Stimulated activated CD4-positive, alpha-beta T cell treated with anti-CD3 and anti-CD28 coated beads, Interleukin-4, amount 100 ng/mL, for 24 hours (primary cell): ENCODE data around the gene SLC26A2.
"Not testable (repeated sequence)": the region's sequence is repeated elsewhere in the genome, so short reads cannot be mapped to it uniquely, and the experiment has no call there.

Experiments
- DNase-seq: peaks from one replicate; pipeline ENCODE4 v3.0.0-alpha.2; 2020

Gene SLC26A2

DNA sequence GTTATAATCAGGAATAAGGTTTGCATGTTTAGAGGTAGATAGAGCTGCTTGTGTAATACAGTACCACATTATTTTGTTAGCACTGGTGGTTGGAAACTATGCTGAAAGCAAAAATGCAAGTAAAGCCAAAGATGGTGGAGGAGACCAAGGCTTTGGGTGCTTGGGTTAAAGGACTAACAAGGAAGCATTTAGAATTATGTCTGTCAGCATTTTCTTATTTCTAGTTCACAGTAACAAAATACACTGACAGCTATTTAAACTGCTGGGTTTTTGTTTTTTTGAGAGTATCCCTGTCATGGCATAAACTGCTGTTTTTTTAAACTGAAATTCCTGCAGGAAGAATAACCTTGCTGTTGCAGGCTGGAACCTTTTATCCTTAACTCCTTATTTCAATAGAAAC is 46.5 kb downstream of the SLC26A2 start:
- no peak for DNase-seq

DNA sequence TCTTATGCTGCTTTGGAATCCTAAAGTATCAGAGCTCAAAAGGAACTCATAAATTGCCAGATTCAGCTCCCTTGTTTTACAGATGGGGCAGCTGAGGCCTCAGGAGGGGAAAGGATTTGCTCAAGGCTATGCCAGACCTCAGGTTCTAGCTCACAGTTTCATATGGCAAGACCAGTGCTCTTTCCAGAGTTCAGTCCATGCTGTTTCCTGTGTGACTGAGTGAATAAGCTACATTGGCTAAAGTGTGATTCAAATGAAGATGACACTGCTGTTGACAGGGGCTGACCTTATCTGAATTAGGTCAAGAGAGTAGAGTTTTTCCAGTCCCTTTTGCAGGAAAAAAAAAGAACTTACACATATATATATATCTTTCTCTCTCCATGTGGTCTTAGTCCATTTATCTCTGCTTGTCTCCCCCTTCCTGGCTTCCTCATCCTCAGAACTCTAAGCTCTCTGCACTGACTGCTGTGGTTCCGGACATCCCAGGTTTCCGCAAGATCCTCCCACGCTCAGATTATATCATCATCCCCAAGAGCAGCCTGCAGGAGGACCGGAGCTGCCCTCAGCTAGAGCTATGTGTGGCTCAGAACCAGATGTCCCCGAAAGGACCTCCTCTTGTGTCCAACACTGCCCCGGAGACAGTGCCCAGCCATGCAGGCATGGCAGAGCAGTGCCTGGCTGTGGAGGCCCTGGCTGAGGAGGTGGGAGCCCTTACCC is 49.3 kb downstream of the SLC26A2 start:
- no peak for DNase-seq

DNA sequence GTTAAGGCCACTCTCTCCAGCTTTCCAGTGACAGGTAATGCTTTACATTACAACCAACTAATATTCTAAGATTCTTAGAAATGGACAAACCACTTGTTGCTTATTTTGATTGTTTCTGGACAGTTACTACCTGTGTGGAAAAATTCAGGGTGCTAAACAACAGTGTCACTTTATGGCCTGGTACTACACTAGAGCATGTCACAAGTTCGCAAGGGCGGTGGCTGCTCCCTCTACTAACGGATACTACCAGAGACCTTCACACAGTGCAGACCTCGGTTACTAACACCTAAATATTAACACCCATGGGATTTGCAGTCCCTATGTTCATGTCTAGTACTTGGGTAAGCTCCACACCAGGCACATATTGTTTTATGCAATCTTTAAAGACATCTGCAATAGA is 53.4 kb downstream of the SLC26A2 start:
- no peak for DNase-seq

DNA sequence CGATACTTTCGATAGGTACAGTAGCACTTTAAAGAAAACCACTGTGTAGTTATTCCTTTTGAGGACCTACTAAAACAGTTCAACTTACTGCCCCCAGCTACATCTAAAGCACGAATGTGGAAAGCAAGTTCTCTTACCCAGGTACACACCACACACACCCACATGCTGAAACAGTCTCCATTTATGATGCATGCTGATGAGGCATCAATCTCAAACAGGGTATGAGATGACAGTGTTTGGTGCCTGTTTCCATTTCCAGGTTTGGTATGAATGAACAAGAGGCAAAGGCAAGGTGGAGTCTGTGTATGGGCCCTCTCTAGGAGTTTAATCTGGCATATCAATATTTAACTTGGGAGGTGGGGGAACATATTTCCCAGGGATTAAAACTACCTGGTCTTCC is 53.9 kb downstream of the SLC26A2 start:
- no peak for DNase-seq

DNA sequence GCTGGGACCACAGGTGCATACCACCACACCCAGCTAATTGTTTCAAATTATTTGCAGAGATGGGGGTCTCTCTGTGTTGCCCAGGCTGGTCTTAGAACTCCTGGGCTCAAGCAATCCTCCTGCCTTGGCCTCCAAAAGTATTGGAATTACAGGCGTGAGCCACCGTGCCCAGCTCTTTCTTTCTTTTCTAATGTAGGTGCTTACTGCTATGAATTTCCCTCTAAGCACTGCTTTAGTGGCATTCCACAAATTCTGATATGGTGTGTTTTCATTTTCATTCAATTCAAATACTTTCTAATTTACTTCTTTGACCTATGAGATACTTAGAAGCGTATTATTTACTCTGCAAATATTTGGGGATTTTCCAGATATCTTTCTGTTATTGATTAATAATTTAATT is 54.9 kb downstream of the SLC26A2 start:
- no peak for DNase-seq

DNA sequence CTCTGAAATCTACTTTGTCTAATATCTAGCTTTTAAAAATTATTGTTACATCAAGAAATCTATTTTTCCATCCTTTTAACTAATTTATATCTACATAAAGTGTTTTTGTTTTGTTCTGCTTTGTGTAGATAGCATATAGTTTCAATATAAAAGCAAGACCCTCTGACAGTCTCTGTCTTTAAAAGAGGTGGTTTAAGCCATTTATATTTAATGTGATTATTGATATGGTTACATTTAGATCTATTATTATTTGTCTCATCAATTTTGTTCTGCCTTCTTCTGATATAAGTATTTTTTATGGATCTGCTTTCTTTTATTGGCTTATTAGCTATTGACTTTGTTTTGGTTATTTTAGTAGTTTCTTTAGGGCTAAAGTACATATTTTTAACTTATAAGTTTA is 56.0 kb downstream of the SLC26A2 start:
- DNase-seq: no peak

DNA sequence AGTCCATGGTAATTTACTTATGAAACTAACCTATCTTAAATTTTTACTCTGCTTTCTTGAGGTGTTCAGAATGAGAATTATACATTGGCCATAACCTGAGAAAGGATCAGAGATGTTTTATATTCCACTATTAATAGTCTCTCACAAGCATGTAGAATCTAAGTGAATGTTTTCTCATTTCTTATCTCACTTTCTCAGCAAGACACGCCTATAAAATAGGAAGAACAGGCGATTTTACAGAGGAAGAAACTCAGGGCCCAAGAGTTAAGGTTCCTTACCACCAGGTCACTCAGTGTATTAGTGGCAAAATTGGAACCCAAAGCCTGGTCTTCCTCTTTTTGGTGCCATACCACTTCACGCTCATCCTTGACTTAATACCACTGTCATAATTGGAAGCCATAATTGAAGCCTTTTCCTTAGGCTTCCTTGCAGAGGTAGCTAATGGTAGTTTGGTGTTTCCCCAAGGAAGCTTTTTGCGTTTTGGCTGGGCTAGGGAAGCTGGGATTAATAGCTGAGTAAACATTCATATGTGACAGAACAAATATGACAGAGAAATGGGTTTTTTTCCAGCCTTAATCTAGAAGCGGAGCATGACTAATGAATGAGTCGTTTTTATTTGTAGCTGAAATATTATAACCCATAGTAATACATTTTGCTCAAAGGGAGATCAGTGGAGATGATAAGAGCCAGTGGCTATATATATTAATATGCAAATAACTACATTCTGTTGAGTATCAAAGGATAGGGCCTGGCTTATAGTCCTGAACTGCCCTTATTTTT is 56.9 kb downstream of the SLC26A2 start:
- DNase-seq: no peak

DNA sequence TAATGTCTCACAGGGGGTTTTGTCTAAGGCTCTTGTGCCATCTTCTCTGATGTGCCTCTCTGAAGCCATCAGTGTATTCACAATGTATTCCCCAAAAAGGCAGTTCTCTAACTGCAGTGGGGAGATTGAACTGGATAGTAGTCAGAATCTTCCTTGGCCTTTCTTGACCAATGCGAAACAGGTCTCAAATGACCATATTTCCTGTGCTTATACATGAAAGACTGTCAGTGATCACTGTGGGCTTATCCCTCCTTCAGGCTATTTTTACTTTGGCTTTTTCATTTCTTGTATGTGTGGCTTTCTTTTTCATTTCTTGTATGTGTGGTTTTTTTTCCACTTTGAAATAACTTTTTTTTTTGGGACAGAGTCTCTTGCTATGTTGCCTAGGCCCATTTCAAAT is 59.7 kb downstream of the SLC26A2 start:
- no peak for DNase-seq

DNA sequence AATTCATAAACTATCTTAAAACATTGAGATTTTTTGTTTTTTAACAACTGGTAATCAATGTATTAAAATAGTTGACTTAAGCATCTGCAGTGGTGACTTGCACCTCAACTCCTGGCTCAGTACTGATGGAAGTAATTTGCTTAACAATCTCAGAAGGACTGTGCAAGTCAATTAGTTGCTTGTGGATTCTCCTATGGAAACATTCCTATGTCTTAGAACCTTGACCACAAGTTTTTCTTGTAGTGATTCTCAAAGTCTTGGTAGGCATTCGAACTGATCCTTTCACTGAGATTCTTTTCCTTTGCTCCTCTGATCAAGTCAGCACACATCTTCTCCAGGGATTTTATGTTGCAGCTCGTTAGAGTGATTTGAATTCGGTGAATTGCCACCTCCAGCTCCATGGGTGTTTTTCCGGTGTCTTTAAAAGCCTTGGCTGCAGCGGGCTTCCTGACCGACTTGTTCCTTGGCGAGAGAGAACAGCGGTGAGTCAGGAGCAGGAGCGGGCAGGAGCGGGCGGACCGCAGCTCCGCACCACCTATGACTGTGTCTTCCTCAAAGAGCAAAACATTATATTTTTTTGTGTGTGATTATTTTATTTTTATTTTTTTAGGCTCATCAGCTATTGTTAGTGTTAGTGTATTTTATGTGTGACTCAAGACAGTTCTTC is 61.1 kb downstream of the SLC26A2 start:
- DNase-seq: no peak

DNA sequence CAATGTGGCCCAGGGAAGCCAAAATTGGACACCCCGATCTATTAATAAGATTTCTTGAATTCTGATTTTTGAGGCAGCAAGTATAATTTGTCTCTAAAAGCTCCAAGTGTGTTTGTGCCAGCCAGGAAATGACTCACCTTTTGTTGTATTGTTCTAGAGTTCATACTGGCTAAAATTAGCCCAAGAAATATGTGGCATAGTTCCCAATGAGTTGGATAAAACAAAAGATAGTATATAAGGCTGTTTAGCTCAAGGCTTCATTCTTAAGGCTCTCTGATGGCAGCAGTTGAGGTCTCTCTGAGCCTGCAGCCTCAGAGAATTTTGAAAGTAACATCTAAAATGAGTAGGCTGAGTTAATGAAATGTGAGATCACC is 61.6 kb downstream of the SLC26A2 start:
- no peak for DNase-seq

DNA sequence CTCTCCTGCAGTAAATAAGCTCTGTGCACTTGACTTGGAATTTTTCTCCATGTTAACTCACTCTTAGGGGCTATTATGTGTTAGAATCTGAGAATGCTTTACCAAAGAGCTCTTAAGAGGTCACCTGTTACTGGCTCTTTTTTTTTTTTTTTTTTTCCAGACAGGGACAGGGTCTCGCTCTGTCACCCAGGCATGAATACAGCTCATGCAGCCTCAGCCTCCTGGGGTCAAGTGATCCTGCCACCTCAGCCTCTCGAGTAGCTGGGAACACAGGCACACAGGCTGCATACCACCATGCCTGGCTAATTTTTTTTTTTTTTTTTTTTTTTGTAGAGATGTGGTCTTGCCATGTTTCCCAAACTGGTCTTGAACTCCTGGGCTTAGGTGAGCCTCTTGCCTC is 62.1 kb downstream of the SLC26A2 start:
- no peak for DNase-seq

DNA sequence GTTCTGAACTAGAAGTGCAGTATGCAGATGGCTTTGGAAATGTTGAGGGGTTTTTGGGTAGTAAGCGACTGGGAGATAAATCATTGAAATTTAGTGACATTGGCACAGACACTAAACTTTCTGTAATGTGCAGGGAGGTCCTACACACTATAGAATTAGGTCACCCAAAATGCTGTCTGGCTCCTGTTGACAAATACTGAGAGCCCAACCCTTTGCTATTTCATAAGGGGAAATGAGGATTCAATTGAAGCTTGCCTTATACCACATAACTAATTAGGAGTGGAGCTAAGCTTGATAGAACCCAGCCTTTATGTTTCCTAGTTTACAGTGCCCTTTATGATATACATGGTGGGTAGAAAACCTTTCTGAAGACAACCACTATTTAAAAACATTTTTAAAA is 62.6 kb downstream of the SLC26A2 start:
- no peak for DNase-seq

DNA sequence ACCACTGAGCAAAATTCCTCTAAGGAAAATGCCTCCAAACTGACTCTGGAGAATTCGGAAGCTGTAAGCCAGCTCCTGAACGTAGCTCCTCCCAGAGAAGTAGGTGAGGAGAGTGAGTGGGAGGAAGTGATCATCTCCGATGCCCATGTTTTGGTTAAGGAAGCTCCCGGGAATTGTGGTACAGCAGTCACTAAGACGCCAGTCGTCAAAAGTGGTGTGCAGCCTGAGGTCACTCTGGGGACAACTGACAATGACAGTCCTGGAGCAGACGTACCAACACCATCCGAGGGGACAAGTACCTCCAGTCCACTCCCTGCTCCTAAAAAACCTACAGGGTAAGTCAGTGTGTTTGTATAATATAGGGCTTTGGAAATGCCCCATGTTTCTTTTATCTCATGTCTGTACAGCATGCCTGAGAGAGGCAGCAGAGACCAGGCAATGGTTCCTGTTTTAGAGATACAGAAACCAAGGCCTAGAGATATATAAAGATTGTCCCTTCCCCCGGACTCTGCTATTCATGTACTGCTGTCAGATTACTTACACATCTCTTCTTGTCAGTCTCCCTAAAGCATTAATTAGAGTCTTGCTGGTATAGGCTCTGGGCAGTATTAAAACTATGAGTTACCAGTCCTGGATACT is 63.9 kb downstream of the SLC26A2 start:
- DNase-seq: no peak

DNA sequence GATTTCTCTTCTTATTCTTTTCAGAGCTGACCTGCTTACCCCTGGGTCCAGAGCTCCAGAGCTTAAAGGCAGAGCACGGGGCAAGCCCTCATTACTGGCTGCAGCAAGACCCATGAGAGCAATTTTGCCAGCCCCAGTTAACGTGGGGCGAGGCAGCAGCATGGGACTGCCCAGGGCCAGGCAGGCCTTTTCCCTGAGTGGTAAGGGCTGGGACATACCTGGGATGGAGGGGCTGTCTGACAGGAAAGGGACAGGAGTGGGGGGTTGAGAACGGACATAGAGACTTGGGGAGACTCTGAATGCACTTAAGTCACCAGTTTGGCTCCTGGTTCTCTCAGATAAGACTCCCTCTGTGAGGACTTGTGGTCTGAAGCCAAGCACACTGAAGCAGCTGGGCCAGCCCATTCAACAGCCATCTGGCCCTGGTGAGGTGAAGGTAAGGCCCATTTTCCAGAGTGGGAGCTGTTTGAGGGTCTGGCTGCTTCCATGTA is 66.2 kb downstream of the SLC26A2 start:
- DNase-seq: no peak

DNA sequence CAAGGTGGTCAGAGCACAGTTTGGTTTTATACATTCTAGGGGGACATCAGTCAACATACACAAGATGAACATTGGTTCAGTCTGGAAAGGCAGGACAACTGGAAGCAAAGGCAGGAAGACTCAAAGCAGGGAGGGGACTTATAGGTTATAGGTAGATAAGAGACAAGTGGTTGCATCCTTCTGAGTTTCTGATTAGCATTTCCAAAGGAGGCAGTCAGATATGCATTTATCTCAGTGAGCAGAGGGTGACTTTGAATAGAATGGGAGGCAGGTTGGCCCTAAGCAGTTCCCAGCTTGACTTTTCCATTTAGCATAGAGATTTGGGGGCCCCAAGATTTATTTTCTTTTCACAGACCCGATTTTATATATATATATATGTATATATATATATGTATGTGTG is 67.5 kb downstream of the SLC26A2 start:
- DNase-seq: not testable (repeated sequence)

DNA sequence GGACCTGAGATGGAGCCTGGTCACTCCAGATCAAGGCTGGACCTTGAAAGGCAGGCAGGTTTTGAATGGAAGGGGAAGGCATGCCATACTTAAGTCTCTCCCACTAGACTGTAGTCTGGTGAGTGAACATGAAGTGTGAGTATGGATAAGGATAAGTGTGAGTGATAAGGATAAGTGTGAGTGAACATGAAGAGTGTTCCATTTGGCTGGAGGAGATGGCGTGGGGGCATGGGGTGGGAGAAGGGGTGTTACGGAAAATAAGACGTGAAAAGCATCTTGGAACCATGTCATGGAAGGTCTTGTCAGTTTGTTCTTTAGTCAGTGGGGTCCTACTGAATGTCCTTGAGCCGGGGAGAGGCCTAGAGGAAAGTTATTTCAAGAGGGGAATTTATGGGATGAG is 72.8 kb downstream of the SLC26A2 start:
- no peak for DNase-seq

DNA sequence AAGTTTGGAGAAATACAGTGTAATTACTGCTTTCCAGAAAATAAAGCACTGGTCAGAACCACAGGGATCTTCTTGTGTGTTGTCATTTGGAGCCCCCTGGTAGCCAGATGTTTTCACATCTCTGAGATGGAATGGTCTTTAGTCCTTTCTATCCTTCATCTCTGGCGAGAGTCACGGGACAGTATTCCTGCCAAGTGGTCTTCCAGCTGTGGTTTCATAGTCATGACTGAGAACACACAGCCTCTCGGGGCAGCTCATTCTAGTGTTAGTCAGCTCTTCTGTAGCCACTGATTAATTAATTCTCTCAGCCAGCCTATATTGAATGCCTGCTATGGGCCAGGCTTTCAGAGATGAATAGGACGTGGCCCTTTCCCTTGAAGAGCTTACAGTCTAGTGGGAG is 74.1 kb downstream of the SLC26A2 start:
- no peak for DNase-seq

DNA sequence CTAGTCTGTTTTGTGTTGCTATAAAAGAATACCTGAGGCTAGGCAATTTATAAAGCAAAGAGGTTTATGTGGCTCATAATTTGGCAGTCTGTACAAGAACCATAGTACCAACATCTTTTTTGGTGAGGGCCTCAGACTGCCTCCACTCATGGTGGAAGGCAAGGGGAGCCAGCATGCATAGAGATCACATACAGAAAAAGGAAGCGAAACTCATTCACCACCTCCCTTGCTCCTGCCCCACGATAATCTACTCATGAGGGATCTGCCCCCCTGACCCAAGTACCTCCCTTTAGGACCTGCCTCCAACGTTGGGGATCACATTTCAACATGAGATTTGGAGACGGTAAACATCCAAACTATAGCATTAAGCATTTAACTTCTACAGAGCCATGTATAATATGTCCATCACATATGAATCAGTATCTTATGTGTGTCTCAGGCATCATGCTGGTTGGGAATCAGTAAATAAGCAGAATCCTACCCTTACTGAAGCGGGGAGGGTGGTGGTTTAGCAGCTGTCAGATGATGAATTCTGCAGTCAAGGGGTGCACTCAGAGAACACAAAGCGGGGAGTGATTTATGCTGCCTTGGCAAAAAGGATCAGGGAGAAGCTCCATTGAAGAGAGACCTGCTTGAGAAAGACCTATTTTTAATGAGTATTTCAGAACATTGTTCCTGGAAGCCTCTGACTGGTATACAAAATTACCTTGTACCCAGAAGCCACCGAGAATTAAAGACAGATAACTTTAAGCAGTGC is 74.8 kb downstream of the SLC26A2 start:
- no peak for DNase-seq

DNA sequence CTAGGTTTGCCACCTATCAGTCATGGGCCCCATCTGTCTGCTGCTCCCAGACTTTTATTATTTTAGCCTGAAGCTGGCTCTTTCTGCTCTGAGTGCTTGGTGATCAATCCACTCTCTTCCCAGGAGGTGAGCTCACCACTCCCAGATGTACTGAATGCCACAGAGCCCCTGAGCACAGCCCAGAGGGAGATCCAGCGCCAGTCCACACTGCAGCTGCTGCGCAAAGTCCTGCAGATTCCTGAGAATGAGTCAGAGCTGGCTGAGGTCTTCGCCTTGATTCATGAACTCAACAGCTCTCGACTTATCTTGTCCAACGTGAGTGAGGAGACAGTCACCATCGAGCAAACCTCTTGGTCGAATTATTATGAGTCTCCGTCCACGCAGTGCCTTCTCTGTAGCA is 76.0 kb downstream of the SLC26A2 start:
- DNase-seq: no peak
